ENCODE measurements around the gene LAPTM5. TPM values are rescaled to one million over a fixed set of nuclear protein-coding genes. Genes with fewer than 3 reads are reported as not detected.

Gene LAPTM5
- total and polyA plus RNA-seq, 2 of the 8 experiments (the other 6 are each of a cell fraction or from before 2014, with no cell fraction given), result 0.37 to 1.4 TPM

- Histone ChIP-seq H2BK15ac (ENCODE audit: low read length) (no peak overlapping the region), H2AK5ac (ENCODE audit: low read depth, low read length) (no peak overlapping the region), H3K36me3 (ENCODE audit: control insufficient read depth in 2 of 4, insufficient read depth in 4 of 4, low read length in 3 of 4) (no peaks in the 10 kb centered on the region), H4K91ac (replicated peaks; ENCODE audit: insufficient read length, low read length) (no peak overlapping the region), H2AFZ (ENCODE audit: low read length) (no peak overlapping the region), H3K79me2 (ENCODE audit: control insufficient read depth in 1 of 2, insufficient read depth in 2 of 2, low read length in 2 of 2) (no peaks in the 10 kb centered on the region), H4K5ac (ENCODE audit: insufficient read length, low read depth, low read length) (no peak overlapping the region), H3K4me1 (replicated peaks in 1 of 4; ENCODE audit: control insufficient read depth in 3 of 4, insufficient read depth in 4 of 4, low read length in 3 of 4) (peaks cover 0 to 3% (median under 1%) of the 10 kb centered on the region in 4 experiments; a peak in 4 of 7 replicates), H3K79me1 (ENCODE audit: low read depth, low read length) (no peaks in the 10 kb centered on the region), H3K56ac (replicated peaks; ENCODE audit: insufficient read length, low read depth, low read length) (no peak overlapping the region), H2BK20ac (ENCODE audit: low read length) (no peak overlapping the region), H3K27ac (ENCODE audit: low read depth, low read length) (no peak overlapping the region), H4K8ac (ENCODE audit: extremely low read depth, insufficient read depth, low read length) (no peak overlapping the region; the same call in 1 of the 2 replicates), H3K23ac (ENCODE audit: insufficient read length) (no peak overlapping the region), H3K4me3 (ENCODE audit: extremely low read depth in 1 of 4, insufficient read depth in 2 of 4, low read depth in 3 of 4, low read length in 4 of 4) (no peak overlapping the region), H3K4me2 (ENCODE audit: insufficient read depth in 1 of 2, low read depth in 2 of 2, low read length in 2 of 2) (no peak overlapping the region), H2BK12ac (ENCODE audit: low read depth, low read length) (no peak overlapping the region; the same call in 1 of the 2 replicates), H3K23me2 (ENCODE audit: low read depth, low read length) (peaks cover 5% of the 10 kb centered on the region; the same call in 1 of the 2 replicates), H2BK5ac (ENCODE audit: low read depth, low read length) (no peak overlapping the region), H4K20me1 (replicated peaks in 1 of 2; ENCODE audit: control insufficient read depth in 1 of 2, insufficient read depth in 2 of 2, low read length in 2 of 2) (peaks cover 0 to 3% of the 10 kb centered on the region in 2 experiments), H3K9me3 (ENCODE audit: insufficient read depth in 2 of 2, low read depth in 1 of 2, low read length in 1 of 2) (no peaks in the 10 kb centered on the region), H3K4ac (replicated peaks; ENCODE audit: insufficient read length, low read depth, low read length) (no peak overlapping the region), H3K14ac (ENCODE audit: insufficient read length) (no peak overlapping the region), H3K9ac (replicated peaks in 1 of 4; ENCODE audit: extremely low read depth in 1 of 4, low read depth in 3 of 4, low read length in 3 of 4) (no peak overlapping the region), H2BK120ac (replicated peaks; ENCODE audit: low read depth, low read length) (no peak overlapping the region), H3K27me3 (replicated peaks in 1 of 4; ENCODE audit: control insufficient read depth in 3 of 4, extremely low read depth in 1 of 4, insufficient read depth in 3 of 4, low read length in 3 of 4) (no peaks in the 10 kb centered on the region), H3K18ac (ENCODE audit: extremely low read depth, low read length) (no peak overlapping the region)
- no peak for FAIRE-seq
- WGBS, 2 experiments (ENCODE audit: extremely low coverage in 1 of 2, insufficient coverage in 1 of 2, insufficient read length in 1 of 2, insufficient replicate concordance in 2 of 2, low coverage in 1 of 2, low lambda C conversion rate in 2 of 2, missing lambda C conversion rate in 1 of 2), result 85% methylated on average over 9 of the region's 9 CpGs; no CpG with 5 or more reads in 1 of the 2 experiments
- ChIA-PET CTCF (ENCODE audit: partially characterized antibody) (interaction anchor here (0.6 to 3.4 kb wide), 7 partner anchors 21 to 979 kb away, joined by 3 to 24 read pairs (median 3); no protein-coding TSS in a partner anchor), POLR2A (ENCODE audit: partially characterized antibody) (interaction anchor here (0.9 kb wide), 1 partner anchor 9 kb away, joined by 3 read pairs; no protein-coding TSS in a partner anchor)
- TF ChIP-seq, protein P1, sequence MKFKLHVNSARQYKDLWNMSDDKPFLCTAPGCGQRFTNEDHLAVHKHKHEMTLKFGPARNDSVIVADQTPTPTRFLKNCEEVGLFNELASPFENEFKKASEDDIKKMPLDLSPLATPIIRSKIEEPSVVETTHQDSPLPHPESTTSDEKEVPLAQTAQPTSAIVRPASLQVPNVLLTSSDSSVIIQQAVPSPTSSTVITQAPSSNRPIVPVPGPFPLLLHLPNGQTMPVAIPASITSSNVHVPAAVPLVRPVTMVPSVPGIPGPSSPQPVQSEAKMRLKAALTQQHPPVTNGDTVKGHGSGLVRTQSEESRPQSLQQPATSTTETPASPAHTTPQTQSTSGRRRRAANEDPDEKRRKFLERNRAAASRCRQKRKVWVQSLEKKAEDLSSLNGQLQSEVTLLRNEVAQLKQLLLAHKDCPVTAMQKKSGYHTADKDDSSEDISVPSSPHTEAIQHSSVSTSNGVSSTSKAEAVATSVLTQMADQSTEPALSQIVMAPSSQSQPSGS (IDR thresholded peaks at IDR 0.05; ENCODE audit: low read length), result no peak
- TF ChIP-seq TEAD4 (IDR thresholded peaks at IDR 0.05; ENCODE audit: low read depth, low read length), result no peak
- TF ChIP-seq TBP (IDR thresholded peaks at IDR 0.05; ENCODE audit: low read depth, low read length), result no peak
- TF ChIP-seq GABPA (IDR thresholded peaks at IDR 0.05; ENCODE audit: borderline replicate concordance, insufficient read depth, low read length), result no peak
- no peak for DNase-seq (ENCODE audit: low read depth in 1 of 2, low spot score in 2 of 2)
These were observed 51.0 kb downstream of the LAPTM5 start for GRCh38 chr1:30706528-30706927.
